Measurements from ENCODE around the gene FN1.
"Not testable (repeated sequence)": the region's sequence is repeated elsewhere in the genome, so short reads cannot be mapped to it uniquely, and the experiment has no call there.

Gene FN1

GRCh38 chr2:215366440-215367032, 69.3 kb downstream of the FN1 start:
- no peak for DNase-seq (ENCODE audit: low read depth in 2 of 2)

GRCh38 chr2:215365184-215365658, 70.6 kb downstream of the FN1 start:
- DNase-seq (ENCODE audit: low read depth in 2 of 2), result no peak

GRCh38 chr2:215364157-215365155, 71.4 kb downstream of the FN1 start:
- DNase-seq (ENCODE audit: low read depth in 2 of 2), result no peak

- DNase-seq (ENCODE audit: low read depth in 2 of 2), result no peak
These were observed 72.3 kb downstream of the FN1 start for GRCh38 chr2:215363461-215364156.

GRCh38 chr2:215363039-215363438, 72.8 kb downstream of the FN1 start:
- DNase-seq (ENCODE audit: low read depth in 2 of 2), result no peak

- DNase-seq (ENCODE audit: low read depth in 2 of 2), result no peak
These were observed 73.3 kb downstream of the FN1 start for GRCh38 chr2:215362562-215362904.

GRCh38 chr2:215361876-215362561, 73.8 kb downstream of the FN1 start:
- no peak for DNase-seq (ENCODE audit: low read depth in 2 of 2)

GRCh38 chr2:215361211-215361875, 74.5 kb downstream of the FN1 start:
- DNase-seq (ENCODE audit: low read depth in 2 of 2), result no peak

GRCh38 chr2:215360596-215360995, 75.3 kb downstream of the FN1 start:
- DNase-seq (ENCODE audit: low read depth in 2 of 2), result no peak

GRCh38 chr2:215360059-215360458, 75.8 kb downstream of the FN1 start:
- not testable (repeated sequence) for DNase-seq (ENCODE audit: low read depth in 2 of 2)

GRCh38 chr2:215359576-215359922, 76.3 kb downstream of the FN1 start:
- no peak for DNase-seq (ENCODE audit: low read depth in 2 of 2)

- DNase-seq (ENCODE audit: low read depth in 2 of 2), result no peak
These were observed 76.8 kb downstream of the FN1 start for GRCh38 chr2:215358891-215359575.

GRCh38 chr2:215358312-215358845, 77.5 kb downstream of the FN1 start:
- no peak for DNase-seq (ENCODE audit: low read depth in 2 of 2)

- DNase-seq (ENCODE audit: low read depth in 2 of 2), result no peak
These were observed 78.2 kb downstream of the FN1 start for GRCh38 chr2:215357660-215358059.

- DNase-seq (ENCODE audit: low read depth in 2 of 2), result no peak
These were observed 78.9 kb downstream of the FN1 start for GRCh38 chr2:215356948-215357461.

- DNase-seq (ENCODE audit: low read depth in 2 of 2), result no peak
These were observed 79.4 kb downstream of the FN1 start for GRCh38 chr2:215356334-215356947.

- no peak for DNase-seq (ENCODE audit: low read depth in 2 of 2)
These were observed 80.1 kb downstream of the FN1 start for GRCh38 chr2:215355801-215356200.

- no peak for DNase-seq (ENCODE audit: low read depth in 2 of 2)
These were observed 80.8 kb downstream of the FN1 start for GRCh38 chr2:215354771-215355695.

GRCh38 chr2:215352602-215353001, 83.3 kb downstream of the FN1 start:
- DNase-seq (ENCODE audit: low read depth in 2 of 2), result no peak
